CD4-positive, alpha-beta memory T cell (primary cell): Measurements from ENCODE around the gene C7orf25. TPM values are rescaled to one million over a fixed set of nuclear protein-coding genes. Genes with fewer than 3 reads are reported as not detected.

Experiments used
- CTCF ChIA-PET: fragments of 350-600 bp; sonication (Branson Sonifier 250); formaldehyde crosslinking; loops from one replicate; lab custom pipeline; 2021; ENCODE audit warnings: inconsistent platforms; ENCODE audit not compliant: partially characterized antibody; lab: Charles Lee
- POLR2A ChIA-PET: fragments of 350-600 bp; sonication (Branson Sonifier 250); formaldehyde crosslinking; loops from one replicate; lab custom pipeline; 2021; ENCODE audit not compliant: partially characterized antibody; lab: Charles Lee
- DNase-seq, 5 donors: peaks; one replicate each; pipeline versions ENCODE4 v3.0.0 to v3.0.0-alpha.2; 2020 to 2022; ENCODE audit warnings: mixed read lengths in 1 of 5
- H3K27ac ChIP-seq: one replicate; pipeline ENCODE4 v1.7.0; 2013; ENCODE audit warnings: low read depth, low read length
- H3K27me3 ChIP-seq: 2 replicates; pipeline ENCODE4 v1.7.0; 2013; ENCODE audit warnings: mild to moderate bottlenecking, low read length, moderate library complexity; ENCODE audit not compliant: insufficient read depth
- H3K36me3 ChIP-seq: 2 replicates; pipeline ENCODE4 v1.7.0; 2013; ENCODE audit warnings: mild to moderate bottlenecking, low read length, moderate library complexity; ENCODE audit not compliant: insufficient read depth
- H3K4me1 ChIP-seq: 2 replicates; pipeline ENCODE4 v1.7.0; 2013; ENCODE audit warnings: mild to moderate bottlenecking, low read length, moderate library complexity; ENCODE audit not compliant: insufficient read depth
- H3K4me3 ChIP-seq, 2 donors: one replicate each; pipeline ENCODE4 v1.7.0; 2013; ENCODE audit warnings: low read length in 2 of 2, mild to moderate bottlenecking in 1 of 2
- H3K9me3 ChIP-seq, 2 donors: one replicate each; pipeline ENCODE4 v1.7.0; 2013; ENCODE audit warnings: low read length in 2 of 2, control low read depth in 1 of 2; ENCODE audit not compliant: control insufficient read depth in 1 of 2
- H3K27ac Mint-ChIP-seq, 7 donors: one replicate each; pipeline ENCODE4 v1.8.0; 2020 to 2021; ENCODE audit warnings: mixed read lengths in 7 of 7, mild to moderate bottlenecking in 6 of 7, inconsistent platforms in 3 of 7, moderate library complexity in 3 of 7
- H3K27me3 Mint-ChIP-seq, 2 donors: one replicate each; pipeline ENCODE4 v1.8.0; 2020 to 2021; ENCODE audit warnings: mixed read lengths in 2 of 2
- H3K36me3 Mint-ChIP-seq, 2 donors: one replicate each; pipeline ENCODE4 v1.8.0; 2020 to 2021; ENCODE audit warnings: mixed read lengths in 2 of 2, inconsistent platforms in 1 of 2, mild to moderate bottlenecking in 1 of 2
- H3K4me1 Mint-ChIP-seq, 4 donors: one replicate each; pipeline ENCODE4 v1.8.0; 2020 to 2021; ENCODE audit warnings: mixed read lengths in 4 of 4, mild to moderate bottlenecking in 1 of 4
- H3K4me3 Mint-ChIP-seq, 8 donors: one replicate each; pipeline ENCODE4 v1.8.0; 2020 to 2021; ENCODE audit warnings: mixed read lengths in 8 of 8, mild to moderate bottlenecking in 7 of 8, moderate library complexity in 6 of 8, inconsistent platforms in 3 of 8
- H3K9me3 Mint-ChIP-seq, 8 donors: one replicate each; pipeline ENCODE4 v1.8.0; 2020 to 2021; ENCODE audit warnings: mixed read lengths in 8 of 8, mild to moderate bottlenecking in 5 of 8, inconsistent platforms in 3 of 8, moderate library complexity in 1 of 8
- intact Hi-C: fragments of 100-400 bp; cut with micrococcal nuclease; formaldehyde crosslinking; loops from one replicate; pipeline ENCODE4 v1.15.1; 2023
- polyA plus RNA-seq, 2 donors: library from polyadenylated mRNA; unstranded; fragments of 300-500 nt; fragmentation: Illumina TruSeq; gene quantifications; one replicate each; pipeline ENCODE4 v1.2.3, GENCODE V29; 2021
- total RNA-seq, 2 experiments: library from RNA; stranded (reverse); gene quantifications; one replicate each; pipeline ENCODE4 v1.2.3, GENCODE V29; 2021

The C7orf25 gene
- total and polyA plus RNA-seq, 4 experiments from 2014 or later: 1.6 to 9.2 (median 6.4) TPM

DNA sequence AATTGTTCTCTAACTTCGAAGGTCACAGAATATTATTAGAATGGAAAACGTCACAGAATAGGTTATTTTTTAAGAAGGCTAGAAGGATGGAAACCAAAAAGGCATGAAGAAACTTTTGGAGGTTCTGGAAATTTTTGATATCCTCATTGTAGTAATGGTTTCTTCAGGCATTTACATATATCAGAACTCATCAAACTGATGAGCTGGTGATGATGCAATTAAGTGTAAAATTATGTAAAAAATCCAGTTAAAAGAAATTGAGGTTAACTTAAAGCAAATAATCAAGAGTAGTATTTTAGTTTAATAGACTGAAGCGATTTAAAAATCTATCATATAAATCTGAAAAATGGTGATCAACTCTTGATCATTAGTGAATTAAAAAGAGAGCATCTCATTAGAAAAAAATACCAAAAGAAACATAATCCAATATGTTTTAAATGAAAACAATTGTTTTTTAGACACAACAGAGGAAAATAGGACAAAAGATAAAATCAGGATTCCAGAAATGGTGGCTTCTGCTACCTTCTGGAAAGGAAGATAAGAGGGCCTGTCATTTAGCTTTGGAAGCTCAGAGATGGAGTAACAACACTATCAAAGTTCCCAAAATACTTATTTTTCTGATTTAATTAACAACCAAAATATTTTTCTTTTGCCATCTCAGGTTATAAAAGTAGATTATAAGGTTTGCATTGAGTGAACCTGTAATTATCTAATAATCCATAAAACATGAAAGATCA is 10.3 kb upstream of the C7orf25 start:
- peak overlapping the region in 2 of 7 donors; percentile 12 to 41 for H3K27ac Mint-ChIP-seq

DNA sequence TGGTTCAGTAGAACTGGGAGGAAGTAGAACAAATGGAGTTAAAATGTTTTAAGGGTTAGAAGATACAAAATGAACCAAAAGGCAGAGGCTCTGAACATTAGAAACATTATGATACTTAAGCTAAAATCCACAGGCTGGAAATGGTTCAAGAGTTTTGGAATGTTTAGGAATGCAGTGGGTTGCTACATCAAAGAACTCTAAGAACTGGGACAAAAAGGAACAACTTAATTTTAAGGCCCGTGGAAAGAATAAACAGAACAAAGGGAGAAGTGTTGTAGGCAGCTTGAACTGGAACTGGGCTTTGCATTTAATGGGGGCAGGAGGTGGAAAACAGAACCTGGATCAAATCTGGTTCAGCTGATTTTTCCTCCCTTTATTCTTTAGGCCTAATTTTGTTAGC is 3.5 kb upstream of the C7orf25 start:
- DNase-seq: no peak
- Mint-ChIP-seq H3K36me3 (peaks cover 16 to 50% of the 10 kb centered on the region in 2 donors), H3K4me1 (peaks cover 8 to 22% (median 18%) of the 10 kb centered on the region in 4 donors), H3K4me3 (no peak overlapping the region), H3K27ac (peak overlapping the region in 2 of 7 donors; percentile 32 to 33), H3K9me3 (no peaks in the 10 kb centered on the region), H3K27me3 (no peaks in the 10 kb centered on the region)
- H3K36me3 ChIP-seq: peaks cover 11% of the 10 kb centered on the region
- H3K9me3 ChIP-seq: no peaks in the 10 kb centered on the region
- no peak overlapping the region for H3K27ac ChIP-seq
- H3K4me1 ChIP-seq: peaks cover 16% of the 10 kb centered on the region
- ChIA-PET POLR2A (interaction anchor here (2.8 kb wide), 1 partner anchor 17 kb away, joined by 8 read pairs; the partner anchor contains the start of genes MRPL32 and PSMA2), CTCF (no interaction called here)
- H3K27me3 ChIP-seq: no peaks in the 10 kb centered on the region
- no peak overlapping the region for H3K4me3 ChIP-seq
- intact Hi-C loops: no loop called here

More for the DNA sequence above, 10.3 kb upstream of the C7orf25 start:
- DNase-seq: no peak
- peaks cover 53% of the 10 kb centered on the region for H3K36me3 ChIP-seq
- H3K4me3 Mint-ChIP-seq: no peak overlapping the region
- intact Hi-C loops: no loop called here
- H3K36me3 Mint-ChIP-seq: peaks cover 53 to 80% of the 10 kb centered on the region in 2 donors
- no peaks in the 10 kb centered on the region for H3K27me3 ChIP-seq
- H3K9me3 Mint-ChIP-seq: no peaks in the 10 kb centered on the region
- H3K4me1 Mint-ChIP-seq: peaks cover 3 to 30% (median 5%) of the 10 kb centered on the region in 4 donors
- H3K4me3 ChIP-seq: no peak overlapping the region
- CTCF ChIA-PET: interaction anchor here (2.4 kb wide), 1 partner anchor 19 kb away, joined by 7 read pairs; no protein-coding TSS in a partner anchor
- H3K9me3 ChIP-seq: no peaks in the 10 kb centered on the region
- H3K27me3 Mint-ChIP-seq: no peaks in the 10 kb centered on the region
- no peak overlapping the region for H3K27ac ChIP-seq
- H3K4me1 ChIP-seq: no peaks in the 10 kb centered on the region
- POLR2A ChIA-PET: interaction anchor here (1.5 to 2.1 kb wide), 2 partner anchors 10 kb away, joined by 3 to 7 read pairs; partner anchors contain the start of genes C7orf25, MRPL32 and PSMA2

DNA sequence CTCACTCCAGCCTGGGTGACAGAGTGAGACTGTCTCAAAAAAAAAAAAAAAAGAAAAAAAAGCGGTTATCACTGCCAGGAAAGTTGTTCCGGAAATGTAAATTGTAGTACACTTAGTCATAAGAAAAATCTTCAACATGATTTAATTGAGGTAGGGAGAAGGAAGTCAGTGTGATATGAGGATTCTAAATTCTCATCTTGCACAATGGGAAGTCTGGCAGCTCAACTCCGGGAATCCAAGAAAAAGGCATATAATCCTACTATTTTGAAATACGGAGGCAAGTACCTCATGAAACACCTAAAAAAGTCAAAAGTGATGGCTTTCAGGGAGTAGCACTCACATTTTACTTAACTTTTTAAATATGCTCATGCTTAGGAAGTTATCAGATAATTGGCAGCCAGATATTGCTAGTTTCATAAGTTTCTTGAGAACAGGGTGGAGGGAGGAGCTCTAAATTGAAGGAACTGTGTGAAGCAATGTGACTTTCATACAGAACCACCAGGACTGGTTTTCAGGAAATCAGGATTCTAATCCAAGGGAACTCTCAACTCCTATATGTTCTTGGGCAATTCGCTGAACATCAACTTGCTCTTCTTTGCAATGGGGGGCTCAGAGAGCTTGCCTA is 2.7 kb upstream of the C7orf25 start:
- Histone ChIP-seq H3K4me3 (no peak overlapping the region), H3K27ac (no peak overlapping the region), H3K4me1 (peaks cover 16% of the 10 kb centered on the region), H3K36me3 (peaks cover 3% of the 10 kb centered on the region), H3K27me3 (no peaks in the 10 kb centered on the region), H3K9me3 (no peaks in the 10 kb centered on the region)
- intact Hi-C loops: no loop called here
- no peaks in the 10 kb centered on the region for H3K27me3 Mint-ChIP-seq
- peak overlapping the region in 1 of 7 donors; percentile 33 for H3K27ac Mint-ChIP-seq
- peaks cover 8 to 27% (median 22%) of the 10 kb centered on the region in 4 donors for H3K4me1 Mint-ChIP-seq
- ChIA-PET POLR2A (interaction anchor here (2.8 kb wide), 1 partner anchor 17 kb away, joined by 8 read pairs; the partner anchor contains the start of genes MRPL32 and PSMA2), CTCF (no interaction called here)
- DNase-seq: no peak
- no peaks in the 10 kb centered on the region for H3K9me3 Mint-ChIP-seq
- H3K36me3 Mint-ChIP-seq: peaks cover 15 to 42% of the 10 kb centered on the region in 2 donors
- H3K4me3 Mint-ChIP-seq: no peak overlapping the region

DNA sequence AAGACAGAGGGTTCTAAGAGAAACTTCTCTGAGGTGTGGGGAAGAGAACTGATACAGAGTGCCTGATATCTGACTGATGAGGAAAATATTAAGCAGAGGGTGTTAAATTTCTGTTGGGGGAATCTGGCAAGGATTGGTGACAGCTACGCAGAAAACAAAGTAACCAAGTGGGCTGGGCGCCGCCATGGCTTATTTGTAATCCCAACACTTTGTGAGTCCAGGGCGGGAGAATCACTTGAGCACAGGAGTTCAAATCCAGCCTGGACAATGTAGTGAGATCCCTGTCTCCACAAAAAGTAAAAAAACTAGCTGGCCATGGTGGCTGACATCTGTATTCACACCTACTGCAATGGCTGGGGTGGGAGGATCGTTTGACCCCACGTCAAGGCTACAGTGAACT is 2.1 kb upstream of the C7orf25 start:
- H3K4me1 ChIP-seq: peaks cover 16% of the 10 kb centered on the region
- DNase-seq: no peak
- H3K4me3 ChIP-seq: no peak overlapping the region
- peak overlapping the region in 3 of 7 donors; percentile 5 to 40 (median 37) for H3K27ac Mint-ChIP-seq
- H3K27me3 Mint-ChIP-seq: no peaks in the 10 kb centered on the region
- H3K4me1 Mint-ChIP-seq: peaks cover 8 to 27% (median 22%) of the 10 kb centered on the region in 4 donors
- ChIA-PET POLR2A (interaction anchor here (4.4 kb wide), 1 partner anchor 19 kb away, joined by 70 read pairs; the partner anchor contains the start of genes MRPL32 and PSMA2), CTCF (no interaction called here)
- intact Hi-C loops: no loop called here
- no peaks in the 10 kb centered on the region for H3K36me3 ChIP-seq
- H3K9me3 Mint-ChIP-seq: no peaks in the 10 kb centered on the region
- peaks cover 10 to 37% of the 10 kb centered on the region in 2 donors for H3K36me3 Mint-ChIP-seq
- H3K27me3 ChIP-seq: no peaks in the 10 kb centered on the region
- H3K27ac ChIP-seq: no peak overlapping the region
- H3K9me3 ChIP-seq: no peaks in the 10 kb centered on the region
- H3K4me3 Mint-ChIP-seq: no peak overlapping the region

DNA sequence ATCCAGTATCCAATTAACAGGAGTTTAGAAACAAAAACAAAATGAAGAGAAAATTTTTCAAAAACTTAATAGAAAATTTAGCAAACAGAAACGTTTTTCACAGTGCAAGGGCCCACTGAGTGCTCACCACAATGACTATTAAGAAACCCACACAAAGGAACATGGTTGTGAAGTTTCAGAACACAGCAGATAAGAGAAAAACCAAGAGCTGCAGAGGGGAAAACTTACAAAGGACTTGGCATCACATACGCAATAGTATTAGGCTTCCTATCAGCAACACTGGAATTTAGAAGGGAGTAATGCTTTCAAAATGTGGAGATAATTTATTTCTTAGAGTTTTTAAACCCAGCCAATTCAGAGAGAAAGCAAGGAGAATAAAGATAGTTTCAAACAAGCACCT is 1.7 kb upstream of the C7orf25 start:
- DNase-seq: no peak
- no peaks in the 10 kb centered on the region for H3K27me3 ChIP-seq
- H3K4me3 ChIP-seq: no peak overlapping the region
- H3K36me3 ChIP-seq: no peaks in the 10 kb centered on the region
- Mint-ChIP-seq H3K4me1 (peaks cover 8 to 27% (median 22%) of the 10 kb centered on the region in 4 donors), H3K36me3 (peaks cover 9 to 34% of the 10 kb centered on the region in 2 donors), H3K27me3 (no peaks in the 10 kb centered on the region), H3K9me3 (no peaks in the 10 kb centered on the region), H3K27ac (peak overlapping the region in 2 of 7 donors; percentile 37 to 40), H3K4me3 (no peak overlapping the region)
- H3K27ac ChIP-seq: no peak overlapping the region
- H3K9me3 ChIP-seq: no peaks in the 10 kb centered on the region
- CTCF ChIA-PET: no interaction called here
- intact Hi-C loops: no loop called here
- peaks cover 16% of the 10 kb centered on the region for H3K4me1 ChIP-seq
- POLR2A ChIA-PET: interaction anchor here (4.4 kb wide), 1 partner anchor 19 kb away, joined by 70 read pairs; the partner anchor contains the start of genes MRPL32 and PSMA2

DNA sequence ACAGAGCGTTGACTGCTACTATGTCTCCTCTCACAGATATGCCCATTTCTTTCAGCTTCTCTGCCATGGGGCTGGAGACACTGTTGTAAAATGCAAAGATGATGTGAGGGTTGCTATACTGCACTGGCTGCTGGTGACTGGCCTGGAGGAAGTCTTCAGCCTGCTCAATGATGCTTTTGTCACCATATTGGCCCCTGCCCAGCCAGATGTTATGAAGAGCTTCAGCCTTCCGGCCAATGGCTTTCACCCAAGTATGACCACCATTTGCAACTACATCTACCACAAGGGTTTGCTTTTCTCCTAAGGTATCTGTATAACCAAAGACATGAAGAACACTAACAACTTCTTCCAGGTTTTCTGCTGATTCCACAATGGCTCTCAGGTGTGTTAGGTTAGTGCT is 1.6 kb downstream of the C7orf25 start:
- intact Hi-C loops: no loop called here
- Mint-ChIP-seq H3K36me3 (peaks cover 5 to 7% of the 10 kb centered on the region in 2 donors), H3K27ac (peak overlapping the region in 3 of 7 donors; percentile 63 to 89 (median 77)), H3K4me3 (peak overlapping the region in 6 of 8 donors; percentile 8 to 97 (median 91)), H3K27me3 (no peaks in the 10 kb centered on the region), H3K9me3 (no peaks in the 10 kb centered on the region), H3K4me1 (peaks cover 13 to 36% (median 24%) of the 10 kb centered on the region in 4 donors)
- Histone ChIP-seq H3K9me3 (no peaks in the 10 kb centered on the region), H3K4me1 (peaks cover 24% of the 10 kb centered on the region), H3K4me3 (no peak overlapping the region), H3K27ac (no peak overlapping the region), H3K27me3 (no peaks in the 10 kb centered on the region), H3K36me3 (no peaks in the 10 kb centered on the region)
- no peak for DNase-seq
- CTCF ChIA-PET: interaction anchor here (0.8 to 1.2 kb wide), 3 partner anchors 22 to 389 kb away, joined by 3 read pairs; partner anchors contain the start of genes MRPL32 and PSMA2
- POLR2A ChIA-PET: interaction anchor here (4.4 kb wide), 1 partner anchor 22 kb away, joined by 70 read pairs; the partner anchor contains the start of genes MRPL32 and PSMA2

DNA sequence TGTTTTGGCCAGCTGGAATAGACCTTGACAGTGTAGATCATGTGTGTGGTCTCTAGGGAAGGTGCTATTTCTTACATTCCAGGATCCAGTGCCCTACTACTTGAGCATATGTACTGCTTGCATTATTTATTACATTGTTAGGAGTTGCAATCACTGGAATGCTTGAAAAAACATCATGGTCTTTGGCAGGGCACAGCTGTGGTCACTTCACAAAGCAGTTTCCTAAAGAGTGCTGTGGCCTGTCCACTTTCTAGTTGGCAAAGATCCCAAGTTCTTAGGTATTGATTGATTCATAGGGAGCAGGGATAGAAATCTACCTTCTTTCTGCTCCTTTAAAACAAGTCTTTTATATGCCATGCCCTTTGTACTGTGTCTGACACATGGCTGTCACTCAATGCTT is 4.6 kb downstream of the C7orf25 start:
- POLR2A ChIA-PET: no interaction called here
- H3K27me3 Mint-ChIP-seq: no peaks in the 10 kb centered on the region

More for the DNA sequence above, 4.6 kb downstream of the C7orf25 start:
- Mint-ChIP-seq H3K36me3 (peaks cover 5% of the 10 kb centered on the region in 2 donors), H3K4me1 (peaks cover 13 to 31% (median 21%) of the 10 kb centered on the region in 4 donors), H3K4me3 (no peak overlapping the region), H3K9me3 (no peaks in the 10 kb centered on the region), H3K27ac (no peak overlapping the region)
- Histone ChIP-seq H3K27ac (no peak overlapping the region), H3K4me3 (no peak overlapping the region), H3K4me1 (peaks cover 18% of the 10 kb centered on the region), H3K36me3 (no peaks in the 10 kb centered on the region), H3K27me3 (no peaks in the 10 kb centered on the region), H3K9me3 (no peaks in the 10 kb centered on the region)
- no peak for DNase-seq
- intact Hi-C loops: no loop called here
- CTCF ChIA-PET: interaction anchor here (2.2 kb wide), 1 partner anchor 34 kb away, joined by 9 read pairs; no protein-coding TSS in a partner anchor
